Testis (tissue), 5 donors: ENCODE measurements around the gene ANK2. TPM values are rescaled to one million over a fixed set of nuclear protein-coding genes. Genes with fewer than 3 reads are reported as not detected.

ENCODE experiments used
- DNase-seq: peaks from one replicate; pipeline ENCODE4 v3.0.0-alpha.2; 2019
- H3K27ac ChIP-seq, 2 donors: fragments of 200-600 bp; sonication (generic); one replicate each; pipeline ENCODE4 v1.5.1; 2019
- H3K27me3 ChIP-seq: fragments of 200-600 bp; sonication (generic); one replicate; pipeline ENCODE4 v1.5.1; 2019
- H3K36me3 ChIP-seq: fragments of 200-600 bp; sonication (generic); one replicate; pipeline ENCODE4 v1.5.1; 2017; ENCODE audit warnings: low read depth; ENCODE audit errors: missing control alignments
- H3K4me1 ChIP-seq: fragments of 200-600 bp; sonication (generic); one replicate; pipeline ENCODE4 v1.5.1; 2019
- H3K4me3 ChIP-seq, 2 donors: fragments of 200-600 bp; sonication (generic); one replicate each; pipeline ENCODE4 v1.5.1; 2017 to 2019
- H3K9me3 ChIP-seq: fragments of 200-600 bp; sonication (generic); one replicate; pipeline ENCODE4 v1.5.1; 2017
- POLR2A ChIP-seq: fragments of 450-650 bp; IDR thresholded peaks from one replicate; pipeline ENCODE4 v1.6.1; 2017; ENCODE audit warnings: antibody characterized with exemption, mild to moderate bottlenecking, moderate library complexity
- WGBS, 2 donors: methylation state at CpG; one replicate each; pipeline ENCODE4 v1.1.5; 2018; 5-methylcytosine and 5-hydroxymethylcytosine counted together
- intact Hi-C: fragments of 100-400 bp; cut with DNase I; formaldehyde crosslinking; loops from one replicate; pipeline ENCODE4 v1.15.1; 2023; ENCODE audit warnings: low total_unique reads
- long read RNA-seq, 2 donors: transcript quantifications; one replicate each; lab custom pipeline, GENCODE V29; 2026
- polyA plus RNA-seq: library from polyadenylated mRNA; stranded (reverse); fragments of 350-450 nt; fragmentation: Illumina TruSeq; extraction: RNeasy Lipid Tissue Mini Kit (QIAGEN cat#74804); gene quantifications from one replicate; pipeline ENCODE4 v1.2.3, GENCODE V29; 2014; ENCODE audit warnings: low read depth, low replicate concordance; ENCODE audit not compliant: insufficient read depth
- total RNA-seq, 2 donors: library from RNA; depleted of rRNA; stranded (reverse); fragments of >200 nt; gene quantifications; one replicate each; pipeline ENCODE4 v1.2.3, GENCODE V29; 2016
- TF ChIP-seq, protein P1 (sequence below), 3 experiments: fragments of 450-650 bp in 2 of 3; fragments of 200-600 bp in 1 of 3; sonication (generic) in 1 of 3; IDR thresholded peaks; one replicate each; pipeline ENCODE4 v1.5.1; 2016 to 2019; ENCODE audit warnings: antibody characterized with exemption in 3 of 3, mild to moderate bottlenecking in 2 of 3, moderate library complexity in 1 of 3

The ANK2 gene
- total RNA-seq = 10 to 100 TPM; 28.0 to 28.6 TPM
- 40.0 TPM for polyA plus RNA-seq
- long read RNA-seq, donor 1 = 0 reads
- long read RNA-seq, donor 2 = 0 reads

DNA sequence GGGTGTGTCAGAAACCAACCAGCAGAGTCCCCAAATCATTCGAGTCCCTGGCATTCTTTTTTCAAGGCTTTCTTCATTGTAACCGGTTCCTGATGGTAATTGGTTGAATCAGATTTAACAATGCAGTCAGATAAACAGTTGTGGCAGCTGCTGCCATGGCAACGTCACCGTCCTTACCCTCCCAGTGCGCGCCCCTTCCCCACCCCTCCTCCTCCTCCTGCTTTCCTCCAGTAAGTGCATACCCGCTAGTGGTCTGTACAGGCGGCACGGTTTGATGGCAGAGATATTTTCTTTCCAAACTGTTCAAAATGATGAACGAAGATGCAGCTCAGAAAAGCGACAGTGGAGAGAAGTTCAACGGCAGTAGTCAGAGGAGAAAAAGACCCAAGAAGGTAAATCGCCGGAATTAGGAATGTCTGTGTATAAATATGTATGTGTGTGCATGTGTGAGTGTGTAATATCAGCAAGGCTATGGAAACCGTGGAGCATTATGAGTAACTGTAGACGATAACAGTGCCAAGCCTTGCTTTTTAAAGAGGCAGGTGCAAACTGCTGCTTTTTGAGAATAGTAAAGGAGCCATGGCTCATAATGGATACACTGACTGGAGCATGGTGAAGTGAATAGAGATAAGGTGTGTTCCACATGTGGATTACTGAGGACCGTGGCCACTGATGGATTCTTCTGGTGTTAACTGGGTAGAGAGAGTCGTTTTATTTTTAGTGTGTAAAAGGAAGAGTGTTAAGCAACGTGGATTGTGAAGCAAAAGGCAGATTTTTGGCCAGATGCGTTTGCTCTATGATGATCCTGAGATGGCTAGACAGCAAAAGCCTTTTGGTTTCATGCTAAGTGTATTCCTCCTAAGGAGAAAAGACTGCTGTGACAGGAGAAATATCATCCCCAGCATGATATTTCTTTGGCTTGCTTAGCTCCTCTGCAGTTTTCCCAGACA is at the start of gene ANK2:
Gene ANK2 (plus strand): TSS at position 233 of the 950 bp plus-strand sequence. CDS start 76 bp downstream, at position 309.
- WGBS, 2 donors = 32 to 44% methylated on average over 20 of the region's 20 CpGs
- intact Hi-C loops = no loop called here
- Histone ChIP-seq H3K4me1 (peaks cover 7% of the 10 kb centered on the region), H3K9me3 (no peaks in the 10 kb centered on the region), H3K27me3 (no peaks in the 10 kb centered on the region), H3K36me3 (no peaks in the 10 kb centered on the region), H3K27ac (no peak within 1 kb of the TSS), H3K4me3 (no peak within 1 kb of the TSS)
- DNase-seq = no peak
- TF ChIP-seq POLR2A = no peak
- TF ChIP-seq, protein P1, sequence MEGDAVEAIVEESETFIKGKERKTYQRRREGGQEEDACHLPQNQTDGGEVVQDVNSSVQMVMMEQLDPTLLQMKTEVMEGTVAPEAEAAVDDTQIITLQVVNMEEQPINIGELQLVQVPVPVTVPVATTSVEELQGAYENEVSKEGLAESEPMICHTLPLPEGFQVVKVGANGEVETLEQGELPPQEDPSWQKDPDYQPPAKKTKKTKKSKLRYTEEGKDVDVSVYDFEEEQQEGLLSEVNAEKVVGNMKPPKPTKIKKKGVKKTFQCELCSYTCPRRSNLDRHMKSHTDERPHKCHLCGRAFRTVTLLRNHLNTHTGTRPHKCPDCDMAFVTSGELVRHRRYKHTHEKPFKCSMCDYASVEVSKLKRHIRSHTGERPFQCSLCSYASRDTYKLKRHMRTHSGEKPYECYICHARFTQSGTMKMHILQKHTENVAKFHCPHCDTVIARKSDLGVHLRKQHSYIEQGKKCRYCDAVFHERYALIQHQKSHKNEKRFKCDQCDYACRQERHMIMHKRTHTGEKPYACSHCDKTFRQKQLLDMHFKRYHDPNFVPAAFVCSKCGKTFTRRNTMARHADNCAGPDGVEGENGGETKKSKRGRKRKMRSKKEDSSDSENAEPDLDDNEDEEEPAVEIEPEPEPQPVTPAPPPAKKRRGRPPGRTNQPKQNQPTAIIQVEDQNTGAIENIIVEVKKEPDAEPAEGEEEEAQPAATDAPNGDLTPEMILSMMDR (IDR thresholded peaks at IDR 0.05) = no peak

DNA sequence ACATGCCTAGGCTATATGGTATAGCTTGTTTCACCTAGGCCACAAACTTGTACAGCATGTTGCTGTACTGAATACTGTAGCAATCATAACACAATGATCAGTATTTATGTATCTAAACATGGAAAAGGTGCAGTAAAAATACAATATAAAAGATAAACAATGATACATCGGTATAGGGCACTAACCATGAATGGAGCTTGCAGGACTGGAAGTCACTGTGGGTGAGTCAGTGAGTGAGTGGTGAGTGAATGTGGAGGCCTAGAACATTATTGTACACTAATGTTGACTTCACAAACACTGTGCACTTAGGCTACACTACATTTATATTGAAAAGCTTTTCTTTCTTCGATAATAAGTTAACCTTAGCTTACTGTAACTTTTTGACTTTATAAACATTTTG is 45.6 kb upstream of the ANK2 start:
- H3K36me3 ChIP-seq = no peaks in the 10 kb centered on the region
- 95 to 96% methylated on average over 2 of the region's 2 CpGs for WGBS, 2 donors

DNA sequence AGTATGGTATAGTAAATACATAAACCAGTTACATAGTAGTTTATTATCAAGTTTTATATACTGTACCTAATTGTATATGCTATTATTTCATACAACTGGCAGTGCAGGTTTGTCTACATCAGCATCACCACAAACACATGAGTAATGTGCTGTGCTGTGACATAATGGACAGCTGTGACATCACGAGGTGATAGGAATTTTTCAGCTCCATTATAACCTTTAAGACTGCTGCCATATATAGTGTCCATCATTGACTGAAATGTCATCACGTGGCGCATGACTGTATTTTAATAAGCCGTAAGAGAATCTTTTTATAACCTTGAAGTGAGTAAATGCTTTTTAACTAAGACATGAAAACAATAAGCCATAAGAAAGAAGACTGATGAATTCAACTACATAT is 44.8 kb upstream of the ANK2 start:
- 89 to 96% methylated on average over 4 of the region's 4 CpGs for WGBS, 2 donors
- Histone ChIP-seq H3K27ac (no peak overlapping the region), H3K27me3 (no peaks in the 10 kb centered on the region), H3K36me3 (no peaks in the 10 kb centered on the region), H3K4me1 (no peaks in the 10 kb centered on the region), H3K9me3 (no peaks in the 10 kb centered on the region), H3K4me3 (no peak overlapping the region)
- TF ChIP-seq, protein P1 (IDR thresholded peaks at IDR 0.05) = no peak
- no peak for TF ChIP-seq POLR2A
- intact Hi-C loops = no loop called here
- no peak for DNase-seq

More for the DNA sequence above, 45.6 kb upstream of the ANK2 start:
- TF ChIP-seq, protein P1 (IDR thresholded peaks at IDR 0.05) = no peak
- TF ChIP-seq POLR2A = no peak
- no peak overlapping the region for H3K4me3 ChIP-seq
- H3K4me1 ChIP-seq = no peaks in the 10 kb centered on the region
- no peak overlapping the region for H3K27ac ChIP-seq
- no peaks in the 10 kb centered on the region for H3K27me3 ChIP-seq
- no peaks in the 10 kb centered on the region for H3K9me3 ChIP-seq
- DNase-seq = no peak
- intact Hi-C loops = no loop called here

DNA sequence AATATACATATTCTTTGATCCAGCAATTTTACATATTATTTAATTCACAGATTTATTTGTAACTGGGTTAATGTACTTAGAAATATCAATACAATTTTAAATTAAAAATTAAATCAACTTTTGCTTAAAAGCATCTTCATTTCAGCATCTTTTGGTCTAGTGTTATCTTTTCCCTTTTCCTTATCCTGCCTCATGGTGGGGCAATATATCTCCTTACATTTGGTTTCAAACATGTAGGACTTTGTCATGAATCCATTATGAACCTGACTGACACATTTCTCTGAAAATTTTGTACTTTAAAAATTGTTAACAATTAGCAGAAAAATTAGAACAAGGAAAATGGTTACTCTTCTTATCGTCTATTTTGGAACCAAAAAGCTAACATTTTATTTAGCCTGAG is 42.8 kb upstream of the ANK2 start:
- H3K9me3 ChIP-seq = no peaks in the 10 kb centered on the region
- H3K4me1 ChIP-seq = no peaks in the 10 kb centered on the region
- TF ChIP-seq, protein P1 (IDR thresholded peaks at IDR 0.05) = no peak
- TF ChIP-seq POLR2A = no peak
- no peaks in the 10 kb centered on the region for H3K27me3 ChIP-seq
- no peak overlapping the region for H3K4me3 ChIP-seq
- intact Hi-C loops = no loop called here
- DNase-seq = no peak
- H3K36me3 ChIP-seq = no peaks in the 10 kb centered on the region
- 73 to 84% methylated on average over 1 of the region's 1 CpG for WGBS, 2 donors
- H3K27ac ChIP-seq = no peak overlapping the region
